Germinal center (tissue), 1 donor: Measurements from ENCODE around the gene RPL18.
"Not testable (repeated sequence)": the region's sequence is repeated elsewhere in the genome, so short reads cannot be mapped to it uniquely, and the experiment has no call there.

Experiments used
- DNase-seq: peaks from one replicate; pipeline ENCODE4 v3.0.0; 2012; ENCODE audit warnings: mixed read lengths, low spot score

The RPL18 gene

DNA sequence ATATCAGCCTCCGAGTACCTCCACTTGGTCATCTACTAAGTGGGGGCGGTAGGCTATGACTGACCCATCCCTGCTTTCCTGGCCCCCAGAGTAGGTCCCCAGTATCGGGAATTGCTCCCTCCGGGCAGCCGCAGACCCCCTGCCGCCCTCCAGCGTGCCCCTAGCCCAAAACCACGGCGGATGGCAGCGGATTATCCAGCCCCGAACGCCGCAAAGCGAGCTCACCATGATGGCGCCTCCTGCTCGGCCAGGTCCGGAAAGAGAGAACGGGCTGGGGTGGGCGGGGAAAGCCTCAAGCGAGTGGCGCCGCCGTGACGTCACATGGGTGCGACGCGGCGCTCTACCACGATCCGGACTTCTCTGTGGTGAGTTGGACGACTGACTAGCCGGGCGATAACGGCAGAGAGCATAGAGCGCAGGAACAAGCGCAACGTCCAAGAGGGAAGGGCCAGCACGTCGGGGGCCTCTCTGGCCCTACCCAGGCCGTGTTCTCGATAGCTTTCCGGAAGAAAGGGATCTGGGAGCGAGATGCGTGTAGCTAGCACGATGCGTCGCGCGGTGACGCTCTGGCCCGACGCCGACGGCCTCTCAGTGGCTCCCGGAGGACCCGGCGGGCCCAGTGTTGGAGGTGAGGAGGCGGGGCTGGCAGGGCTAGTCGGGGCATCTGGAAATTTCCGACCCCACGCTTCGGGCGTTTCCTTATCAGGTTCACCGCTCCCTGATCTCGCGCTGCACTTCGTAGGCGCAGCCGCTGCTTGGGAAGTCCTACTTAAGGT lies at the start of gene RPL18, which contains the start of gene SPHK2:
Gene RPL18, minus strand, starts transcription at position 263 of the 776 bp plus-strand sequence. Its CDS starts 35 bp downstream, at position 228.
Gene SPHK2, plus strand, starts transcription at position 591 of the 776 bp plus-strand sequence. CDS start 1,009 bp downstream, outside the sequence.
- peak; percentile 97 for DNase-seq

DNA sequence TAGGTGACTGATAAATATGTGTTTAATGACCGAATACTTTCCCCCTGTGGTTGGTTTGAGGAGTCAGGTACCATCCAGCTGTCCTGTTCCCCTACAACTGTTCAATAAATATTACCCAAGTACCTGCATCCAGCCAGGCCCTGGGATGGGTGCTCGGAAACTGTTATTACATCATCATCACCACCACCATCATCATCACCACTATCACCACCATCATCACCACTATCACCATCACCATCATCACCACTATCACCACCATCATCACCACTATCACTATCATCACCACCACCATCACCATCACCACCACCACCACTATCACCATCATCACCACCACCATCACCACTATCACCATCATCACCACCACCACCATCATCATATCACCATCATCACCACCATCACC lies 49.8 kb upstream of the RPL18 start:
- DNase-seq, result no peak

DNA sequence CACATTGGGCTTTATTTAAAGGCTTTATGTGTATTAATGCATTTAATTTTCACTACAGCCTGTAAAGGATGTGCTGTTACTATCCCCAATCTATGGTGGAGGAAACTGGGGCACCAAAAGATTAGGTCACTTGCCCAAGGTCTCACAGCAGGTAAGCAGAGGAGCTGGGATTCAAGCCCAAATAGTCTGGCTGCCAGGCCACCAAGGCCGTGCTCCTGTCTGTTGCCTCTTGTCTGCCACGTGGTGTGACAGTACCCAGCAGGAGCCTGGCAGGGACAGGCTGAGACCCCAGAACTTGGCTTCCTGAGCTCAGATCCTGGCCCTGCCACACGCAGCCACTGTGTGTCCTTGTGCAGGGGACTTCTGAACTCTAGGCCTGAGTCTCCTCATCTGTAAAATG lies 49.4 kb upstream of the RPL18 start:
- no peak for DNase-seq

DNA sequence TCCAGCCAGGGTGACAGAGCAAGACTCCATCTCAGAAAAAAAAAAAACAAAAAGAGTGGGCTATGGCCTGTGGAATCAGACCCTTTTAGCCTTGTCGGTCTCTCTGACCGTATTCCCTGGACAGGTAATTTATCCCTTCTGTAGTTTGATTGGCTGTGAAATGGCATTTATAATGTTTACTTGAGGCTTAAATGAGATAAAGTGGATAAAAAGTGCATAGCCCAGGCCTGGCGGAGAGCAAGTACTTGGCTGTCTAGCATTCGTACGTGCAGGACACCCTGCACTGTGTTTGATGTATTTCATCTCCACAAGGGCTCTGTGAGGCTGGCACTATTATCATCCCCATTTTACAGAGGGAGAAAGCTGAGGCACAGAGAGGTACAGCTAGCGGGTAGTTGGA lies 46.8 kb upstream of the RPL18 start:
- DNase-seq, result no peak

DNA sequence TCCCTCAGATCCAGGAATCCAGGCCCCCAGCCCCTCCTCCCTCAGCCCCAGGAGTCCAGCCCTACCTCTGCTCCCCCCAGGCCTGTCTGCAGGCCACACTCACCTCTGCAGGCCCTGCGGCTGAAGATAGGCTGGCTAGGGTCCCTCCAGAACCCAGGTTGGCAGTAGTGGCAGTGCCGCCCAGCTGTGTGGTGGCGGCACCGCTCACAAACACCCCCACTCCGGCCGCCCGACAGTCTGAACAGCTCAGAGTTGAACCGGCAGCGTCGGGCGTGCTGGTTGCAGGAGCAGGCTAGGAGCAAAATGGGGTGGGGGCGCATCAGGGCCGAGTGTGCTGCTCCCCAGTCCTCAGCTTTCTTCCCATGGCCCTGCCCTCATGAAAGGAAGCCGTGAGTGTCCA lies 45.5 kb upstream of the RPL18 start:
- no peak for DNase-seq

DNA sequence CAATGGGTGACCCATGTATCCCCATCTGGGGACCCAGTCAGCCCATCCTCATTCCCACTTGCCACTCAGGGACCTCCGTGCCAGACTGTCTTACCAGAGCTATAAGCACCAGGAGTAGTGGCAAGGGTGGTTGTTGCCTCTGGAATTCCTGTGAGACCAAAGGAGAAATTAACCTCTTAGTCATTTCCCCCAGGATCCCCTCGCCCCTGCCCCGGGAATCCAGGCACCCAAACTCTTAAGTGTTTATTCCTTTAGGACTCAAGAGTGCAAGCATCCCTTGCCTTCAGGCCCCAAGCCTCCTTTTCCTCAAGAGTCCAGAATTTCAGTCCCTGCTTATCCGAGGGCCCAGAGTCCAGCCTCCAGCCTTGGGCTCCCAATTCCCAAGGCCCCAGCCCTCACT lies 44.7 kb upstream of the RPL18 start:
- DNase-seq, result no peak

DNA sequence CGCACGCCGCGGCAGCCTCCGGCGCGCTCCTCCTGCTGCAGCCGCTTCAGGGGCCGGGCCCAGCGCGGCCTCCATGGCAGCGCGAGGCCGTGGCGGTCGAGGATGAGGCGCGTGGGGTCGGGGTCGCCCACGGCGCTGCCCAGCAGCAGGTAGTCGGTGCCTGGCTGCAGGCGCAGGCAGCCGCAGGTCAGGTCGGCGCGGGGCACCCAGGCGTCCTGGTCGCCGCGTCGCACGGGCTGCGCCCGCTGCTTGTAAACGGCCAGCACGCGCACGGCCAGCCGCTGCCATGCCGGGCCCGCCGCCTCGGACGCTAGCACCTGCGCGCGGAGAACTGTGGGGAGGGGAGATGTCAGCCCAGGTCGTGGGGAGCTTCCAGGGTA lies 42.7 kb upstream of the RPL18 start:
- no peak for DNase-seq

DNA sequence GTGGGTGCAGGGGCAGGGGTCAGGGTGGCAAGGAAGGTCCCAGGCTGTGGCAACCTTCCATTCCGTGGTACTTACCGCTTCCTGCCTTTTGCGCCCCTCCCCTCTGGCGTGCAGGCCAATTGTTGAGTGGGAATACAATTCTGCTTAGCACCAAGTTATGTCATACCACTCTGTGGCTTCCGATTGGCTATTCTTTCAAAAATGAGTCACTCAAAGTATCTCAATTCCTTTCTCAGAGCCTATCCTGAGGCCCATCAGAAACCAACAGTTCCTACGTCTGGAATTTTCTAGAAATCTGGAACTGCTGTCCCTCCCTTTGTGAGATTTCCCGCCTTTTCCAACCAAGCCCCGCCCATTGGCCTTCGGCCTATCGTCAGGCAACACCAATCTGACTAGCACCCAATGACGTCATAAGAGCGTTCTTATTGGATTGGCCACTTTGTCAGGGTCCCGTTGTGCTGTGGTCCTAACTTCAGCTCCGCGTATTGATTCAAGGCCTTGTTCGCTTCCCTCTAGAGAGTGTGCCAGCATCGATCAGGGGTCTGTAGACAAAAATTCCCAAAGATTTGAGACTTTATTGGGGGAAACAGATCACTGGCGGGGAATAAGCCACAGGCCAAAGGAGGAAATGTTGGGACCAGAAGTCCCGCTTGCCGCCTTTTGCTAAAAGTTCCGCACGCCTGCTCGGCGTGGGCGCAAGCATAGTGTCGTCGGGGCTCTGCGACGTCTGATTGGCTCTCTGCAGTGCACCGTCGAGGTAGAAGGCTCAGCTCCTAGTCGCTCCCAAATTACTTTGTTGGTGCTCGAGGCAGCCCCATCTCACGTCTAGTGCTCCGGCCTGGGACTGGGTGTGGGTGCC lies 42.1 kb upstream of the RPL18 start:
- peak; percentile 96 for DNase-seq

DNA sequence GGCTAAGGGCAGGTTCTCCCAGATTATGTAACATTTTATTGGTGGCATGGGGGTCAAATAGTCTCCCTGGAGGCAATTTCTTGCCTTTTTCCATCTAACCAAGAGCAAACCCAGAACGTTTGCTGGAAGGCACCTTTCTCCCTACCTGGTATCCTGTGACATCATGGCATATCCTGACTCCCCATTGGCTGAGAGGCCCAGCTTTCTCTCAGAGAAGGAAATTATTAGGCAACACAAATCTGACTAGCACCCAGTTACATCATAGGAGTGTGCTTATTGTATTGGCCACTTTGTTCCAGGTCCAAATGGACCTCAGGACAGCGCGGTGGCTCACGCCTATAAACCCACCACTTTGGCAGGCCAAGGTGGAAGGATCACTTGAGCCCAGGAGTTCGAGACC lies 40.8 kb upstream of the RPL18 start:
- peak; percentile 82 for DNase-seq

DNA sequence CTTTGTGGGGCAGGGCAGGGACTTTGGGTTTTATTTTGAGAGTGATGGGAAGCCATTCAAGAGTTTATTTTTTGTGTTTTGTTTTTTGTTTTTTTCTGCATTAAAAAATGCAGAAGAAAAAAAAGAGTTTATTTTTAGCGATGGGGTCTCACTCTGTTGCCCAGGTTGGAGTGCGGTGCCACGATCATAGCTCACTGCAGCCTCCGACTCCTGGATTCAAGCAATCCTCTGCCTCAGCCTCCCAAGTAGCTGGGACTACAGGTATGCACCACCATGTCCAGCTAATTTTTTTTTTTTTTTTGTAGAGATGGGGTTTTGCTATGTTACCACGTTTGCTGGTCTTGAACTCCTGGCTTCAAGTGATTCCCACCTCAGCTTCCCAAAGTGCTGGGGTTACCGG lies 39.5 kb upstream of the RPL18 start:
- DNase-seq, result no peak

DNA sequence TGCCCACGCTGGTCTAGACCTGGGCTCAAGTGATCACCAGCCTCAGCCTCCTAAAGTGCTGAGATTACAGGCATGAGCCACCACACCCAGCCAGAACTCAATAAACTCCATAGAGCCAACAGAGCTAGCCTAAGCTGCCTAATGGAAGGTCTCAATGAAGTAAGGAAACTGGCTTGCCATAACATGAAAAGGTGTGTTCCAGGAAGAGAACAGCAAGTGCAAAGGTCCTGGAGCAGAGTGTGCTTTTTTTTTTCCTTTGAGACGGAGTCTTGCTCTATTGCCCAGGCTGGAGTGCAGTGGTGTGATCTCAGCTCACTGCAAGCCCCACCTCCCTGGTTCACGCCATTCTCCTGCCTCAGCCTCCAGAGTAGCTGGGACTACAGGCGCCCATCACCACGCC lies 38.9 kb upstream of the RPL18 start:
- DNase-seq, result not testable (repeated sequence)

DNA sequence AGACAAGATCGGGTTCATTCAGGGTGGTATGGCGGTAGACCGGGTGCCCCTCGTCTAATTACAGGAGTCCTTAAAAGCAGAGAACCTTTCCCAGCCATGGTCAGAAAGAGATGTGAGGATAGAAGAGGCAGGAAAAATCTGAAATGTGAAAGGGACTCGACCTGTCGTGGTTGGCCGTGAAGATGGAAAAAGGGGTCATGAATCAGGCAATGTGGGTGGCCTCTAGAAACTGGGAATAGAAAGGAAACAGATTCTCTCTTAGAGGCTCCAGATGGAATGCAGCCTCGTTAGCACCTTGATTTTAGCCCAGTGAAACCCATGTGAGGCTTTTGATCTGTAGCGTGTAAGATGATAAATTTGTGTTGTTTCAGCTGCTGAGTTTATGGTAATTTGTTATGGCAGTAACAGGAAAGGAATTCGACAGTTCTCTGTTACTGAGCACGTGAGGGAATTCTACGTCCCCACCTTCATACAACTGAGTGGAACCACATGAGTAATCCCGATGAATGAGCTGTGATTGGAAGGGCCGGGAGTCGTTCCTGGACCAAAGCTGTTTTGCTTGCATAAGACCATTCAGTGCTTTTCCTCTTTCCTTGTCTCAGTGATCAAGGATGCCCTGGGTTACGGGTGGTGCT lies 38.0 kb upstream of the RPL18 start:
- no peak for DNase-seq

DNA sequence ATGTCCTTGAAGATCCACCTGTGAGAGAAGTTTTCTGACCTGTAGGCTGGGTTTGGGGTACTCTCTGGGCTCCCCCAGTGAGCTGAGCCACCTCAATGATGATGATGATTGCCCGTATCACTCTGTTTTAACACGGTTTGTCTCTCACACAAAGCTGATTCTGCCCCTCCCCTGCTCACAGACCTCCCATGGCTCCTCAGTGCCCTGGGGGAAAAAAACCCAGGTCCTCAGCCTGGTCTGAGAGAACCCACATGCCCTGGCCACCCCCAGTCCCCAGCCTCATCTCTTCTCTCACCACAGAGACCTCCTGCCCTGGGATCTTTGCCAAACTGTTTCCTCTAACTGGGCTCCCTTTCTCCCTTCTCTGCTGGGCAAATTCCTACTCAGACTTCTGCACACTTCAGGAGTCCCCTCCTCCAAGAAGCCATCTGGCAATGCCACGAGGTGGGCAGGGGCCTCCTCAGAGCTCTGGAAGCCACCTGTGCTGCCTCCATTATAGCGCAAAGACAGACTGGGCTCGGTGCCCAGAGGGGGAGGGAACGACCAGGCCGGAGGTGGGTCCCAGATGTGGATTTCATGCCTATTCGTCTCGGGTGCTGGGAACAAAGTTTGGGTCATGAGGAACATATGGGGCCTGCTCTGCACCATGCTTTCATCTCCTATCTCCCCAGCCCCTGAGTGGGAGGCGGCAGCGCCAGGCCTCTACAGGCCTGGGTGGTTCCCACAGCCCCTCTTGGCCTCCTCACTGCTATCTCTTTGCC lies 35.5 kb upstream of the RPL18 start:
- DNase-seq, result no peak

DNA sequence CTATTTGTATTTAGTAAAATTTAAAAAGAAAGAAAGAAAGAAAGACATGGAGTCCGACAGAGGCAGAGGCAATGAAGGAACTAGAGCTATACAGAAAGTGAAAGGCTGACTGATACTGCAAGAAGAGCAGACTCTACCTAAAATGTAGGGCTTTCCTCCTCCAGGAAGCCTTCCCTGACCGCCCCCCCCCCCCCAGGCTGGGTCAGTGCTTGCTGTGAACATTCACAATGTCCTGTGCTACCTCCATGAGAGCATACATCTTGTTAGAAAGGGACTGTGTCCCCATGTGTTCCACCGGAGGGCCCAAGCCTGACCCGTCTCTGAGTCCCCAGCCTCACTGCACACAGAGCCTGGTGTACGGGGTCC lies 32.7 kb upstream of the RPL18 start:
- DNase-seq, result no peak

DNA sequence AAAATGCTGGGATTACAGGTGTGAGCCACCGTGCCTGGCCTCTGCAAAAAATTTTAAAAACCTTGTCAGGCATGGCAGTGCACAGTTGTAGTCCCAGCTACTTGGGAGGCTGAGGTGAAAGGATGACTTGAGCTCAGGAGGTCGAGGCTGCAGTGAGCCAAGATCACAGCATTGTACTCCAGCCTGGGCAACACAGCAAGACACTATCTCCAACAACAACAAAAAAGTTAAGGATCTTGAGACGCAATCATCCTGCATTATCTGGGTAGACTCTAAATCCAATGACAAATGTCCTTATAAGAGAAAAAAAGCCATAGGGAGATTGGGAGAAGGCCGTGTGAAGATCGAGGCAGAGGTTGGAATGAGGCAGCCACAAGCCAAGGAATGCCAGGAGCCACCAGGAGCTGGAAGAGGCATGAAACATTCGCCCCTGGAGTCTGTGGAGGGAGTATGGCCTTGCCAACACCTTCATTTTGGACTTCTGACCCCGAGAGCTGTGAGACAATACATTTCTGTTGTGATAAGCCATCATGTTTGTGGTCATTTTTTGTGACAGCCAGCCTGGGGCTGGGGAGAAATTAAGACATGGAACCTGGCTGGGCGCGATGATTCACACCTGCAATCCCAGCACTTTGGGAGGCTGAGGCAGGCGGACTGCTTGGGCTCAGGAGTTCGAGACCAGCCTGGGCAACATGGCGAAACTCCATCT lies 32.1 kb upstream of the RPL18 start:
- no peak for DNase-seq

DNA sequence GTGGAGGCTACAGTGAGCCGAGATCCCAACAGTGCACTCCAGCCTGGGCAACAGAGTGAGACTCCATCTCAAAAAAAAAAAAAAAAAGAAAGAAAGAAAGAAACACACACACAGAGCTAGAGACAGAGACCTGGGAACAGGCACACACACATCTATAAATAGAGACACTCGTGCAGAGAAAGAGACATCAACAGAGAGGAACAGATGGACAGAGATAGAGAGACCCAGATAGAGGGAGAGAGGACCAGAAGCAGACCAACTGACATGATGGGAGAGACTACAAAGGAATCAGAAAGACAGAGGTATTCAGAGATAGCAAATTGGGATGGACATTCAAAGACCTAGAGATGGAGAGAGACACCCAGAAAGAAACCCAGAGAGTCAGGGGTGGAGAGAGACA lies 29.2 kb upstream of the RPL18 start:
- DNase-seq, result no peak

DNA sequence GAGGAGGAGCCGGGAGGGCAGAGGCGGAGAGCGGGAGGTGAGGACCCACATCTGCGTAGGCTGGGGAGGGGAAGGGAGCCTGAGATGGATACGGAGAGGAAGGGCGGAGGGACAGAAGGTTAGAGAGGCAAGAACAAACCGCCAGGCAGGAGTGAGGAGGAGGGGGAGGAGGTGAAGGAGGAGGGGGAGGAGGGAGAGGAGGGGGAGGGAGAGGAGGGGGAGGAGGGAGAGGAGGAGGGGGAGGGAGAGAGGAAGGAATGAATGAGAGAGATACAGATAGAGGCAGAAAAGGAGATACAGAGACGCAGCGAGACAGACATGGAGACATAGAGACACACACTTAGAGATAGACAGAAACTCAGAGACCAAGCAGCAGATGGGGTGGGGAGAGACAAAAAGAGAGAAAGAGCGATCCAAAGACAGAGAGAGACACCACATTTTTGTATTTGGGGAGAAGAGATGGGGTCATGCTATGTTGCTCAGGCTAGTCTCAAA lies 27.8 kb upstream of the RPL18 start:
- DNase-seq, result no peak

DNA sequence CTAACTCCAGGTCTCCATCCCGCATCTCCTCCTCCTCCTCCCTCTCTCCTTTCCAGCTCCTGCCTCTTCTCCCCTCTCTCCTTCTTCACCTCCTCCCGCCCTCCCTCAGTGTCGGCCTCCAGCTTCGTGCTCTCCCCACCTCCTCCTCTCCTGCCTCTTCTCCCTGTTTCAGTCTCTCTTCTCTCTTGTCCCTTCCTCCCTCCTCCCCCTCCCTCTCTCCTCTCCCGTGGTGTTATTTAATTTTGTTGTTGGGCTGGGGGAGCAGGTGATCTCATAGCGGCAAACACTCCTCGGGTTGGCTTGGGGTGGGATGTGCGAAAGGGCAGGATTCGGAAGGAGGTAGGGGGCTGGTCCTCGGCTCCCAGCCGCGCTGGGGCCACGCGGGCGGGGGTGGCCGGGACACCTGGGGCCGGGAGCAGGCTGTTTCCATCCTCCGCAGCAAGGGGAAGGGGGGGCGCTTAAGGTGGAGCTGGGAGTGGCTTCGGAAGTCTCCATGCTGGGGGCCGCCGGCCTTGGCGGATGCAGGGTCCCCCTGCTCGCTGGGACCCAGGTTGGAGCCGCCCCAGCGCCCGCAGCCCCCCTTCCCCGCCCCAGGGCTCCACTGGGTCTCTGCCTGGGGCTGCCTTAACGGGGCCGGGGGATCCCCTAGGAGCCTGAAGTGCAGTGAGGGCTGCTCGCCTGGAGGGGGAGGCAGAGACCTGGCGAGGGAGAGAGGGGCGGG lies 27.2 kb upstream of the RPL18 start, which contains the start of gene CA11:
Gene CA11, minus strand, starts transcription at position 187 of the 721 bp plus-strand sequence. CDS start 555 bp downstream, outside the sequence.
- DNase-seq, result peak; percentile 90

DNA sequence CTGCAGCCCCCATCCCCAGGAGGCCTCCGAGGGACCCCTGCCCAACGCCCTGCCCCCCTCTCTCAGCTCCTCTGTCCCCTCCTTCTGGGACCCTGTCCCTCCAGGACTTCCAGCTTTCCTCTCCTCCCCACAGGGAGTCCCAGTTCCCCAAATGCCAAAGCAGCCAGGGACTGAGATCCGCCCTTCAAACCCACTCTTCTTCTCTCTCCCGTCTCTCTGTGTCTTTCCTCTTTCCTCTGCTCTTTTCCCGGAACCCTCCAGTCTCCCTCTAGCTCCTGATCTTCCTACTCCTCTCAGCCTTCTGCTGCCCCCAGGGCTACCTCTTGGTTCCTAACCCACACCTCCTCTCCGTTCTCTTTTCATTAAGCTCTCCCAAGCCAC lies 26.6 kb upstream of the RPL18 start:
- DNase-seq, result no peak

DNA sequence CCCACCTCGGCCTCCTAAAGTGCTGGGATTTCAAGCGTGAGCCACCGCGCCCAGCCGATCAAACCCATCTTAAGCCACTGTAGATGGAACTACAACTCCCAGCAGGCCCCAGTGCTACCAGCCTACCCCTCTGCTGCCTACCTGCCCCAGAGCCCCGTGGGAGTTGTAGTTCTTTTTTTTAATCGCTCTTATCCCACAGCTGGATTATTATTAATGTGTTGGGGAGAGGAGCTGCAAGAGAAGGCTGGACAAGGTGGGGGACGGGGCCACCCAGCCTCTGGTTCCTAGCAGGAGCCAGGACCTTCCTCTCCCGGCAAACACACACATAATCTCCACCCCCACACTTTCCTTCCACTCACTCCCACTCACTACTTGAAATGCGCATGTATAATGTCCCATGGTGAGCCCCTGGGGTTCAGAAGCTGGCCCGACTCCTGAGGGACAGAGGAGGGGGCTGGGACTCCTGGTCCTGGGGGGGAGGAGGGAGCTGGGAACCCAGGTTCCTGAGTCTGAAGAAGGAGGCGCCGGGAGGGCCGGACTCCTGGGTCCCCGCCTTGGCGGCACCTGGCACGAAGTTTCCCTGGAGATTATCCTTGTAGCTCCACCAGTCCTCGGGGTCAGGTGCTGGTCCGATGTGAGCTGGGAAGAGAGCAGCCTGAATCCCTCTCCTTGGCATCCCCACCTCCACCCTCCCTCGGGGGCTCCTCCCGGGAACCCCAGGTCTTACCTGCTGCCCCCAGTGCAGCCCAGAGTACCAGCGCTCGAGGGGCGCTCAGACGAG lies 26.1 kb upstream of the RPL18 start:
- DNase-seq, result peak; percentile 72
